ENCODE results near the gene E4F1. TPM values are rescaled to one million over a fixed set of nuclear protein-coding genes. Genes with fewer than 3 reads are reported as not detected.

The E4F1 gene
- total RNA-seq, 2 experiments from 2014 or later, result 31.8 to 33.8 TPM

GRCh38 chr16:2226918-2227317 lies 3.5 kb downstream of the E4F1 start:
- no peak for ATAC-seq (ENCODE audit: poor library complexity)
- Histone ChIP-seq H3K36me3 (ENCODE audit: insufficient read depth, low read length) (peaks cover 39% of the 10 kb centered on the region), H3K4me3 (ENCODE audit: low read length) (no peak overlapping the region), H3K27me3 (ENCODE audit: control insufficient read depth in 1 of 2, insufficient read depth in 2 of 2, low read length in 2 of 2) (no peaks in the 10 kb centered on the region), H3K9me3 (ENCODE audit: control insufficient read depth in 1 of 2, insufficient read depth in 1 of 2, low read length in 2 of 2) (no peaks in the 10 kb centered on the region), H3K27ac (ENCODE audit: low read depth in 1 of 2, low read length in 2 of 2) (no peak overlapping the region), H3K4me1 (ENCODE audit: insufficient read depth, low read length) (peaks cover 30% of the 10 kb centered on the region)
- intact Hi-C loops (cut with DNase I, micrococcal nuclease), result no loop called here
- H3K9me3 Mint-ChIP-seq, result no peaks in the 10 kb centered on the region
- H3K27ac Mint-ChIP-seq, result no peak overlapping the region
- peaks cover 15% of the 10 kb centered on the region for H3K4me1 Mint-ChIP-seq (ENCODE audit: low read depth)
- no peak for TF ChIP-seq CTCF (IDR thresholded peaks at IDR 0.05)
- CTCF ChIA-PET, result no interaction called here
- H3K27me3 Mint-ChIP-seq, result no peaks in the 10 kb centered on the region
- DNase-seq, result no peak
- POLR2A ChIA-PET, result interaction anchor here (1.1 to 1.3 kb wide), 2 partner anchors 10 to 23 kb away, joined by 3 to 5 read pairs; partner anchors contain the start of gene DNASE1L2
- H3K4me3 Mint-ChIP-seq, result no peak overlapping the region
- H3K36me3 Mint-ChIP-seq (ENCODE audit: low read depth), result peaks cover 17% of the 10 kb centered on the region

- Histone ChIP-seq H3K27me3 (ENCODE audit: control insufficient read depth in 1 of 2, insufficient read depth in 2 of 2, low read length in 2 of 2) (no peaks in the 10 kb centered on the region), H3K36me3 (ENCODE audit: insufficient read depth, low read length) (peaks cover 53% of the 10 kb centered on the region), H3K4me1 (ENCODE audit: insufficient read depth, low read length) (peaks cover 22% of the 10 kb centered on the region), H3K27ac (ENCODE audit: low read depth in 1 of 2, low read length in 2 of 2) (no peak overlapping the region), H3K4me3 (ENCODE audit: low read length) (no peak overlapping the region), H3K9me3 (ENCODE audit: control insufficient read depth in 1 of 2, insufficient read depth in 1 of 2, low read length in 2 of 2) (no peaks in the 10 kb centered on the region)
- H3K27ac Mint-ChIP-seq, result no peak overlapping the region
- ChIA-PET POLR2A (no interaction called here), CTCF (no interaction called here)
- H3K4me1 Mint-ChIP-seq (ENCODE audit: low read depth), result peaks cover 12% of the 10 kb centered on the region
- H3K36me3 Mint-ChIP-seq (ENCODE audit: low read depth), result peaks cover 19% of the 10 kb centered on the region
- no peak overlapping the region for H3K4me3 Mint-ChIP-seq
- H3K9me3 Mint-ChIP-seq, result no peaks in the 10 kb centered on the region
- DNase-seq (no peak), ATAC-seq (ENCODE audit: poor library complexity) (no peak)
- intact Hi-C loops (cut with DNase I, micrococcal nuclease), result no loop called here
- no peaks in the 10 kb centered on the region for H3K27me3 Mint-ChIP-seq
- TF ChIP-seq CTCF (IDR thresholded peaks at IDR 0.05), result no peak
Observed at GRCh38 chr16:2228161-2228824, 4.9 kb downstream of the E4F1 start.

GRCh38 chr16:2229091-2229490 lies 5.7 kb downstream of the E4F1 start:
- Histone ChIP-seq H3K9me3 (ENCODE audit: control insufficient read depth in 1 of 2, insufficient read depth in 1 of 2, low read length in 2 of 2) (no peaks in the 10 kb centered on the region), H3K27ac (ENCODE audit: low read depth in 1 of 2, low read length in 2 of 2) (no peak overlapping the region), H3K36me3 (ENCODE audit: insufficient read depth, low read length) (peaks cover 60% of the 10 kb centered on the region), H3K4me1 (ENCODE audit: insufficient read depth, low read length) (peaks cover 17% of the 10 kb centered on the region), H3K27me3 (ENCODE audit: control insufficient read depth in 1 of 2, insufficient read depth in 2 of 2, low read length in 2 of 2) (no peaks in the 10 kb centered on the region), H3K4me3 (ENCODE audit: low read length) (no peak overlapping the region)
- POLR2A ChIA-PET, result interaction anchor here (1.5 kb wide), 1 partner anchor 14 kb away, joined by 4 read pairs; the partner anchor contains the start of gene PGP
- CTCF ChIA-PET, result no interaction called here
- ATAC-seq (ENCODE audit: poor library complexity) (no peak), DNase-seq (no peak)
- Mint-ChIP-seq H3K4me3 (no peak overlapping the region), H3K27ac (no peak overlapping the region), H3K36me3 (ENCODE audit: low read depth) (peaks cover 22% of the 10 kb centered on the region), H3K4me1 (ENCODE audit: low read depth) (peaks cover 8% of the 10 kb centered on the region), H3K9me3 (no peaks in the 10 kb centered on the region), H3K27me3 (no peaks in the 10 kb centered on the region)
- TF ChIP-seq CTCF (IDR thresholded peaks at IDR 0.05), result no peak
- intact Hi-C loops (cut with DNase I, micrococcal nuclease), result no loop called here
